WTC11 (cell line): ENCODE data around the gene EXOSC5.

ENCODE experiments used
- CTCF ChIP-seq: fragments of 200-600 bp; IDR thresholded peaks from 2 replicates; pipeline ENCODE4 v1.8.0; 2022; ENCODE audit warnings: antibody characterized with exemption
- FOXJ3 ChIP-seq: sonication (generic); formaldehyde crosslinking; IDR thresholded peaks from 2 replicates; pipeline ENCODE4 v1.9.0; 2021; ENCODE audit warnings: missing genetic modification reagents, mild to moderate bottlenecking, borderline replicate concordance
- FOXK1 ChIP-seq: sonication (generic); formaldehyde crosslinking; IDR thresholded peaks from 2 replicates; pipeline ENCODE4 v1.8.0; 2022; ENCODE audit warnings: mild to moderate bottlenecking, moderate library complexity, missing genetic modification reagents
- GABPB1 ChIP-seq: sonication (generic); formaldehyde crosslinking; IDR thresholded peaks from 2 replicates; pipeline ENCODE4 v1.8.1; 2023; ENCODE audit warnings: mild to moderate bottlenecking, missing genetic modification reagents
- USF2 ChIP-seq: sonication (generic); formaldehyde crosslinking; IDR thresholded peaks from 2 replicates; pipeline ENCODE4 v1.8.1; 2023; ENCODE audit warnings: mild to moderate bottlenecking, missing genetic modification reagents, moderate library complexity
- ZNF121 ChIP-seq: sonication (generic); formaldehyde crosslinking; IDR thresholded peaks from 2 replicates; pipeline ENCODE4 v1.8.0; 2023; ENCODE audit warnings: missing genetic modification reagents
- ZNF281 ChIP-seq: sonication (generic); formaldehyde crosslinking; IDR thresholded peaks from 2 replicates; pipeline ENCODE4 v1.8.0; 2023; ENCODE audit warnings: mild to moderate bottlenecking, missing genetic modification reagents

- TF ChIP-seq CTCF (no peak), ZNF121 (no peak), USF2 (CRISPR knock-in tag) (no peak), FOXJ3 (CRISPR knock-in tag) (no peak), FOXK1 (CRISPR knock-in tag) (no peak), GABPB1 (CRISPR knock-in tag) (no peak), ZNF281 (no peak)
Observed at GRCh38 chr19:41422955-41423354, 25.8 kb upstream of the EXOSC5 start.
